GM21515 (cell line): Measurements from ENCODE around the gene BOD1L1.
"Not testable (repeated sequence)": the region's sequence is repeated elsewhere in the genome, so short reads cannot be mapped to it uniquely, and the experiment has no call there.

Experiments used
- ATAC-seq: cut with Tn5 transposase; IDR thresholded peaks from one replicate; pipeline ENCODE4 v1.9.1; 2021; ENCODE audit not compliant: unreplicated experiment

BOD1L1 gene

GRCh38 chr4:13560111-13560510, 67.4 kb downstream of the BOD1L1 start:
- not testable (repeated sequence) for ATAC-seq

GRCh38 chr4:13559413-13559812, 68.1 kb downstream of the BOD1L1 start:
- ATAC-seq = no peak

- no peak for ATAC-seq
Observed at GRCh38 chr4:13558881-13559280, 68.6 kb downstream of the BOD1L1 start.

- ATAC-seq = no peak
Observed at GRCh38 chr4:13555325-13555724, 72.2 kb downstream of the BOD1L1 start.

GRCh38 chr4:13553081-13553480, 74.4 kb downstream of the BOD1L1 start:
- ATAC-seq = no peak

- peak; percentile 74 for ATAC-seq
Observed at GRCh38 chr4:13548984-13549546, 78.5 kb downstream of the BOD1L1 start.

- no peak for ATAC-seq
Observed at GRCh38 chr4:13548059-13548983, 79.2 kb downstream of the BOD1L1 start.

GRCh38 chr4:13547485-13548041, 80.0 kb downstream of the BOD1L1 start:
- ATAC-seq = no peak

GRCh38 chr4:13546941-13547484, 80.5 kb downstream of the BOD1L1 start:
- ATAC-seq = no peak

- no peak for ATAC-seq
Observed at GRCh38 chr4:13546142-13546940, 81.2 kb downstream of the BOD1L1 start.

- ATAC-seq = no peak
Observed at GRCh38 chr4:13545394-13545808, 82.1 kb downstream of the BOD1L1 start.

- peak; percentile 67 for ATAC-seq
Observed at GRCh38 chr4:13544606-13545393, 82.7 kb downstream of the BOD1L1 start.

- no peak for ATAC-seq
Observed at GRCh38 chr4:13543839-13544605, 83.5 kb downstream of the BOD1L1 start, which contains the start of gene NKX3-2. TSS of gene NKX3-2 (minus strand) at chr4:13544508. CDS start at chr4:13544414, 94 bp downstream.

- no peak for ATAC-seq
Observed at GRCh38 chr4:13543032-13543838, 84.3 kb downstream of the BOD1L1 start.

GRCh38 chr4:13542577-13543031, 84.9 kb downstream of the BOD1L1 start:
- no peak for ATAC-seq

GRCh38 chr4:13541720-13542576, 85.6 kb downstream of the BOD1L1 start:
- ATAC-seq = no peak

- ATAC-seq = no peak
Observed at GRCh38 chr4:13541176-13541604, 86.3 kb downstream of the BOD1L1 start.
